GM12878 (cell line): Measurements from ENCODE around the gene IRAK4. TPM values are rescaled to one million over a fixed set of nuclear protein-coding genes. Genes with fewer than 3 reads are reported as not detected.

Experiments
- ATAC-seq: fragments of 200-7000 bp; cut with Tn5 transposase; 3 replicates; pipeline ENCODE4 v1.9.1; 2020; ENCODE audit warnings: mild to moderate bottlenecking, moderate library complexity
- BruUV-seq: library from RNA; stranded (reverse); fragments of 400-500 nt; replicated peaks from 2 replicates; lab custom pipeline; 2021; lab: Mats Ljungman, UMichigan
- CTCF ChIA-PET: fragments of 300-600 bp; sonication (Branson Sonifier 250); formaldehyde crosslinking; extraction: SDS; loops from one replicate; lab custom pipeline; 2021; ENCODE audit warnings: inconsistent platforms; lab: Yijun Ruan, JAX
- POLR2A ChIA-PET: fragments of 350-600 bp; formaldehyde crosslinking; extraction: SDS; loops from one replicate; lab custom pipeline; 2021; ENCODE audit warnings: inconsistent platforms; lab: Charles Lee
- RAD21 ChIA-PET: fragments of 300-600 bp; sonication (Branson Sonifier 250); formaldehyde crosslinking; loops from one replicate; lab custom pipeline; 2023; ENCODE audit warnings: antibody characterized with exemption; ENCODE audit not compliant: unreplicated experiment; lab: Charles Lee
- SMC1A ChIA-PET: fragments of 300-600 bp; sonication (Branson Sonifier 250); formaldehyde crosslinking; loops from one replicate; lab custom pipeline; 2023; ENCODE audit not compliant: unreplicated experiment, uncharacterized antibody; lab: Charles Lee
- DNase-seq: peaks from one replicate; pipeline ENCODE4 v3.0.0-alpha.2; 2011; ENCODE audit warnings: low read depth, low spot score
- FAIRE-seq: peaks from 3 replicates; lab custom pipeline; 2011; peaks lifted over from hg19 to GRCh38; lab: Jason Lieb, UNC
- H2AFZ ChIP-seq: 2 replicates; pipeline ENCODE4 v1.6.0; 2011; ENCODE audit warnings: low read depth, low read length, control low read depth; ENCODE audit not compliant: control insufficient read depth
- H3K27ac ChIP-seq: 2 replicates; pipeline ENCODE4 v1.5.1; 2011; ENCODE audit warnings: control low read depth; ENCODE audit not compliant: control insufficient read depth, insufficient read depth
- H3K27me3 ChIP-seq, 2 experiments: replicated peaks in 1 of 2; 2 replicates each; pipeline versions ENCODE4 v1.6.0 to v1.6.1; 2011; ENCODE audit warnings: low read length in 1 of 2; ENCODE audit not compliant: control insufficient read depth in 2 of 2, insufficient read depth in 2 of 2
- H3K36me3 ChIP-seq, 2 experiments: 2 replicates each; pipeline ENCODE4 v1.5.1; 2011; ENCODE audit warnings: low read length in 1 of 2; ENCODE audit not compliant: control insufficient read depth in 2 of 2, insufficient read depth in 2 of 2
- H3K4me1 ChIP-seq: 2 replicates; pipeline ENCODE4 v1.6.1; 2011; ENCODE audit warnings: mild to moderate bottlenecking, low read length, moderate library complexity, mixed read lengths; ENCODE audit not compliant: control insufficient read depth, insufficient read depth
- H3K4me2 ChIP-seq: 2 replicates; pipeline ENCODE4 v1.6.0; 2011; ENCODE audit warnings: control low read depth; ENCODE audit not compliant: control insufficient read depth, insufficient read depth
- H3K4me3 ChIP-seq: fragments of 200-600 bp; sonication (generic); 2 replicates; pipeline ENCODE4 v1.5.1; 2016
- H3K79me2 ChIP-seq: 2 replicates; pipeline ENCODE4 v1.6.0; 2011; ENCODE audit warnings: low read length; ENCODE audit not compliant: control insufficient read depth, insufficient read depth
- H3K9ac ChIP-seq: 2 replicates; pipeline ENCODE4 v1.8.0; 2011; ENCODE audit warnings: low read length, control low read depth, mixed read lengths; ENCODE audit not compliant: control insufficient read depth, insufficient read depth
- H3K9me3 ChIP-seq: replicated peaks from 3 replicates; pipeline ENCODE4 v1.5.1; 2011; ENCODE audit warnings: mild to moderate bottlenecking, low read length; ENCODE audit not compliant: control insufficient read depth, insufficient read depth
- H4K20me1 ChIP-seq: 2 replicates; pipeline ENCODE4 v1.6.0; 2011; ENCODE audit not compliant: control insufficient read depth, insufficient read depth
- KDM1A ChIP-seq: fragments of 200-600 bp; sonication (generic); IDR thresholded peaks from 2 replicates; pipeline ENCODE4 v1.6.1; 2016; ENCODE audit warnings: borderline replicate concordance
- MEF2A ChIP-seq: IDR thresholded peaks from 2 replicates; pipeline ENCODE4 v1.6.1; 2011; ENCODE audit warnings: low read depth, mild to moderate bottlenecking, low read length, moderate library complexity; ENCODE audit not compliant: insufficient read depth
- MYB ChIP-seq: fragments of 150-350 bp; IDR thresholded peaks from 2 replicates; pipeline ENCODE4 v1.6.1; 2014; ENCODE audit warnings: mild to moderate bottlenecking, low read depth, low read length, borderline replicate concordance
- NFXL1 ChIP-seq: fragments of 450-650 bp; IDR thresholded peaks from 2 replicates; pipeline ENCODE4 v1.6.1; 2017; ENCODE audit warnings: antibody characterized with exemption, mild to moderate bottlenecking, borderline replicate concordance
- RAD21 ChIP-seq: IDR thresholded peaks from 2 replicates; pipeline ENCODE4 v1.6.1; 2011; ENCODE audit warnings: mild to moderate bottlenecking, low read depth, low read length, moderate library complexity; ENCODE audit not compliant: insufficient read depth
- ZNF217 ChIP-seq: fragments of 450-650 bp; IDR thresholded peaks from 2 replicates; pipeline ENCODE4 v1.6.1; 2017; ENCODE audit warnings: antibody characterized with exemption, mild to moderate bottlenecking
- ZNF384 ChIP-seq: IDR thresholded peaks from 2 replicates; pipeline ENCODE4 v1.6.1; 2012; ENCODE audit warnings: low read depth, mild to moderate bottlenecking, low read length, improper control_type of control experiment, borderline replicate concordance
- ZNF622 ChIP-seq: fragments of 450-650 bp; IDR thresholded peaks from 2 replicates; pipeline ENCODE4 v1.6.1; 2017; ENCODE audit warnings: mild to moderate bottlenecking, inconsistent platforms
- in situ Hi-C: fragments of 300-500 bp; cut with MboI; formaldehyde crosslinking; loops from 9 replicates; pipeline ENCODE4 v1.14.3; 2018; ENCODE audit warnings: mixed read lengths
- intact Hi-C: fragments of 100-400 bp; cut with micrococcal nuclease; formaldehyde crosslinking; loops from one replicate; pipeline ENCODE4 v1.14.2; 2022; ENCODE audit not compliant: unreplicated experiment
- polyA plus RNA-seq, 11 experiments: library from polyadenylated mRNA; depleted of rRNA in 4 of 11; unstranded in 6 of 11; stranded (reverse) in 5 of 11; fragments of >200 nt; fragmentation: Nextera tagmentation in 4 of 11; fragmentation: Illumina TruSeq in 1 of 11; extraction: Ambion mirVana in 4 of 11; extraction: Trizol in 1 of 11; gene quantifications; 1 replicate in 1 of 11; 2 replicates in 10 of 11; pipeline versions ENCODE4 v1.2.1 to v1.2.3, GENCODE V29; 2011 to 2016; ENCODE audit warnings: inconsistent platforms in 2 of 11, missing spikeins in 2 of 11, low read depth in 1 of 11
- total RNA-seq, 4 experiments: library from RNA; depleted of rRNA in 3 of 4; stranded (reverse); fragments of >200 nt in 3 of 4; fragmentation: Illumina TruSeq in 1 of 4; extraction: Trizol in 1 of 4; gene quantifications; 2 replicates each; pipeline versions ENCODE4 v1.2.1 to v1.2.3, GENCODE V29; 2013 to 2021
- TF ChIP-seq, protein P1 (sequence below): IDR thresholded peaks from 2 replicates; pipeline ENCODE4 v1.6.1; 2012; ENCODE audit warnings: low read depth, low read length, improper control_type of control experiment
- TF ChIP-seq, protein P2 (sequence below): IDR thresholded peaks from 2 replicates; pipeline ENCODE4 v1.6.1; 2011; ENCODE audit warnings: low read depth, mild to moderate bottlenecking, low read length, moderate library complexity, borderline replicate concordance; ENCODE audit errors: extremely low read depth
- TF ChIP-seq, protein P3 (sequence below): fragments of 450-650 bp; conservative IDR thresholded peaks from 2 replicates; pipeline ENCODE4 v1.6.1; 2017; ENCODE audit warnings: mild to moderate bottlenecking, moderate library complexity
- TF ChIP-seq, protein P4 (sequence below): fragments of 150-350 bp; IDR thresholded peaks from 2 replicates; pipeline ENCODE4 v1.6.1; 2016; ENCODE audit warnings: low read depth, low read length

Gene IRAK4
- total and polyA plus RNA-seq, 10 of the 15 experiments (the other 5 are each of a cell fraction or from before 2014, with no cell fraction given): 7.9 to 46.8 (median 20.9) TPM

DNA sequence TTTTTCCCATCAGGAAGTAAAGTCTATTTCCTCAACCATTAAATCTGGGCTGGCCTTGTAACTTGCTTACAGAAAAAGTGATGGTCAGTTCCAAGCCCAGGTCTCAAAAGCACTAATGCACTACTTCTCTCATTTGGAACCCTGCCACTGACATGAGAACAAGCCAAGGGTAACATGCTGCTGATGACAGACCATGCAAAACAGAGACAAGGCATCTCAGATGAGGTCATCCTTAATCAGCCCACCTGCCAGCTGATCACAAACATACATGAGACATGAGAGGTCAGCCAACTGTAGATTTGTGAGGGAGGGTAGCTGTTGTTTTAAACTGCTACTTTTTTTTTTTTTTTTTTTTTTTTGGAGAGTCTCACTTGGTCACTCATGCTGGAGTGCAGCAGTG is 31.2 kb downstream of the IRAK4 start:
- no TSS peak for BruUV-seq
- ChIA-PET RAD21 (no interaction called here), CTCF (no interaction called here), POLR2A (interaction anchor here (0.6 kb wide), 1 partner anchor 138 kb away, joined by 6 read pairs; no protein-coding TSS in a partner anchor), SMC1A (interaction anchor here (0.9 kb wide), 1 partner anchor 56 kb away, joined by 3 read pairs; no protein-coding TSS in a partner anchor)
- H2AFZ ChIP-seq: no peak overlapping the region
- no peaks in the 10 kb centered on the region for H4K20me1 ChIP-seq
- H3K27ac ChIP-seq: no peak overlapping the region
- ATAC-seq: no peak
- no peak for DNase-seq
- H3K4me3 ChIP-seq: no peak overlapping the region
- H3K4me1 ChIP-seq: no peaks in the 10 kb centered on the region
- H3K27me3 ChIP-seq: no peaks in the 10 kb centered on the region
- no peak overlapping the region for H3K9ac ChIP-seq
- H3K36me3 ChIP-seq: peaks cover 0 to 2% of the 10 kb centered on the region in 2 experiments; a peak in 3 of 4 replicates
- H3K79me2 ChIP-seq: no peaks in the 10 kb centered on the region
- no peak for TF ChIP-seq ZNF622
- no peak for TF ChIP-seq MYB
- TF ChIP-seq, protein P1, sequence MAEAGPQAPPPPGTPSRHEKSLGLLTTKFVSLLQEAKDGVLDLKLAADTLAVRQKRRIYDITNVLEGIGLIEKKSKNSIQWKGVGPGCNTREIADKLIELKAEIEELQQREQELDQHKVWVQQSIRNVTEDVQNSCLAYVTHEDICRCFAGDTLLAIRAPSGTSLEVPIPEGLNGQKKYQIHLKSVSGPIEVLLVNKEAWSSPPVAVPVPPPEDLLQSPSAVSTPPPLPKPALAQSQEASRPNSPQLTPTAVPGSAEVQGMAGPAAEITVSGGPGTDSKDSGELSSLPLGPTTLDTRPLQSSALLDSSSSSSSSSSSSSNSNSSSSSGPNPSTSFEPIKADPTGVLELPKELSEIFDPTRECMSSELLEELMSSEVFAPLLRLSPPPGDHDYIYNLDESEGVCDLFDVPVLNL: no peak
- TF ChIP-seq, protein P2, sequence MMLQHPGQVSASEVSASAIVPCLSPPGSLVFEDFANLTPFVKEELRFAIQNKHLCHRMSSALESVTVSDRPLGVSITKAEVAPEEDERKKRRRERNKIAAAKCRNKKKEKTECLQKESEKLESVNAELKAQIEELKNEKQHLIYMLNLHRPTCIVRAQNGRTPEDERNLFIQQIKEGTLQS: no peak
- no peak for TF ChIP-seq NFXL1
- TF ChIP-seq, protein P3, sequence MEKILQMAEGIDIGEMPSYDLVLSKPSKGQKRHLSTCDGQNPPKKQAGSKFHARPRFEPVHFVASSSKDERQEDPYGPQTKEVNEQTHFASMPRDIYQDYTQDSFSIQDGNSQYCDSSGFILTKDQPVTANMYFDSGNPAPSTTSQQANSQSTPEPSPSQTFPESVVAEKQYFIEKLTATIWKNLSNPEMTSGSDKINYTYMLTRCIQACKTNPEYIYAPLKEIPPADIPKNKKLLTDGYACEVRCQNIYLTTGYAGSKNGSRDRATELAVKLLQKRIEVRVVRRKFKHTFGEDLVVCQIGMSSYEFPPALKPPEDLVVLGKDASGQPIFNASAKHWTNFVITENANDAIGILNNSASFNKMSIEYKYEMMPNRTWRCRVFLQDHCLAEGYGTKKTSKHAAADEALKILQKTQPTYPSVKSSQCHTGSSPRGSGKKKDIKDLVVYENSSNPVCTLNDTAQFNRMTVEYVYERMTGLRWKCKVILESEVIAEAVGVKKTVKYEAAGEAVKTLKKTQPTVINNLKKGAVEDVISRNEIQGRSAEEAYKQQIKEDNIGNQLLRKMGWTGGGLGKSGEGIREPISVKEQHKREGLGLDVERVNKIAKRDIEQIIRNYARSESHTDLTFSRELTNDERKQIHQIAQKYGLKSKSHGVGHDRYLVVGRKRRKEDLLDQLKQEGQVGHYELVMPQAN: no peak
- TF ChIP-seq RAD21: no peak
- TF ChIP-seq ZNF384: no peak
- TF ChIP-seq ZNF217: no peak
- no peak for TF ChIP-seq MEF2A
- TF ChIP-seq KDM1A: no peak
- TF ChIP-seq, protein P4, sequence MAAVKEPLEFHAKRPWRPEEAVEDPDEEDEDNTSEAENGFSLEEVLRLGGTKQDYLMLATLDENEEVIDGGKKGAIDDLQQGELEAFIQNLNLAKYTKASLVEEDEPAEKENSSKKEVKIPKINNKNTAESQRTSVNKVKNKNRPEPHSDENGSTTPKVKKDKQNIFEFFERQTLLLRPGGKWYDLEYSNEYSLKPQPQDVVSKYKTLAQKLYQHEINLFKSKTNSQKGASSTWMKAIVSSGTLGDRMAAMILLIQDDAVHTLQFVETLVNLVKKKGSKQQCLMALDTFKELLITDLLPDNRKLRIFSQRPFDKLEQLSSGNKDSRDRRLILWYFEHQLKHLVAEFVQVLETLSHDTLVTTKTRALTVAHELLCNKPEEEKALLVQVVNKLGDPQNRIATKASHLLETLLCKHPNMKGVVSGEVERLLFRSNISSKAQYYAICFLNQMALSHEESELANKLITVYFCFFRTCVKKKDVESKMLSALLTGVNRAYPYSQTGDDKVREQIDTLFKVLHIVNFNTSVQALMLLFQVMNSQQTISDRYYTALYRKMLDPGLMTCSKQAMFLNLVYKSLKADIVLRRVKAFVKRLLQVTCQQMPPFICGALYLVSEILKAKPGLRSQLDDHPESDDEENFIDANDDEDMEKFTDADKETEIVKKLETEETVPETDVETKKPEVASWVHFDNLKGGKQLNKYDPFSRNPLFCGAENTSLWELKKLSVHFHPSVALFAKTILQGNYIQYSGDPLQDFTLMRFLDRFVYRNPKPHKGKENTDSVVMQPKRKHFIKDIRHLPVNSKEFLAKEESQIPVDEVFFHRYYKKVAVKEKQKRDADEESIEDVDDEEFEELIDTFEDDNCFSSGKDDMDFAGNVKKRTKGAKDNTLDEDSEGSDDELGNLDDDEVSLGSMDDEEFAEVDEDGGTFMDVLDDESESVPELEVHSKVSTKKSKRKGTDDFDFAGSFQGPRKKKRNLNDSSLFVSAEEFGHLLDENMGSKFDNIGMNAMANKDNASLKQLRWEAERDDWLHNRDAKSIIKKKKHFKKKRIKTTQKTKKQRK: no peak
- in situ Hi-C loops: no loop called here
- no peak overlapping the region for H3K4me2 ChIP-seq
- intact Hi-C loops: no loop called here
- no peak for FAIRE-seq
- H3K9me3 ChIP-seq: no peaks in the 10 kb centered on the region
